Tibial nerve (tissue), 4 donors: ENCODE data around the gene C16orf96.

Experiments used
- EP300 ChIP-seq, 2 donors: sonication (generic); formaldehyde crosslinking; IDR thresholded peaks; one replicate each; pipeline ENCODE4 v1.6.1; 2017; ENCODE audit warnings: antibody characterized with exemption in 2 of 2, mild to moderate bottlenecking in 1 of 2
- POLR2A ChIP-seq, 2 donors: fragments of 450-650 bp; IDR thresholded peaks; one replicate each; pipeline ENCODE4 v1.6.1; 2017; ENCODE audit warnings: antibody characterized with exemption in 2 of 2, mild to moderate bottlenecking in 2 of 2, moderate library complexity in 2 of 2
- TF ChIP-seq, protein P1 (sequence below), 5 experiments: fragments of 200-600 bp in 3 of 5; fragments of 450-650 bp in 2 of 5; sonication (generic) in 3 of 5; IDR thresholded peaks; one replicate each; pipeline ENCODE4 v1.5.1; 2016 to 2019; ENCODE audit warnings: antibody characterized with exemption in 5 of 5, mild to moderate bottlenecking in 3 of 5, moderate library complexity in 2 of 5

DNA sequence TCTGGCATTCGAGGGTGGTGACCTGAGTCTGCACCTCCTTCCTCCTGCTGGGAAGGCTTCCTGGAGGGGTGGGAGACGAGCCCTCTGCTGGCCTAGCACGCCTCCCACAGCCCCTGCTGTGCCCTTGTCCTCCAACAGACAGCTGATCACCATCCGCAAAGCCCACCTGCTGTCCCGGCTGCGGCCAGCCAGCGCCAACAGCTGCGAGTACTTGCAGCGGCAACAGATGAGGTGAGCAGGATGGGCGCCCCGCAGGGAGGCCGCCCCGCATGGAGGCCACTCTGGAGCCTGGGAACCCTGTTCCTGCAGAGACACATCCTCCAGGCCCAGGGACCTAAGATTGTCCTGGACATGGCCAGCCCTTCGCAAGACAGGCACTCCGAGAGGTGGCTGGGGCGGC is 36.9 kb downstream of the C16orf96 start:
- TF ChIP-seq, protein P1, sequence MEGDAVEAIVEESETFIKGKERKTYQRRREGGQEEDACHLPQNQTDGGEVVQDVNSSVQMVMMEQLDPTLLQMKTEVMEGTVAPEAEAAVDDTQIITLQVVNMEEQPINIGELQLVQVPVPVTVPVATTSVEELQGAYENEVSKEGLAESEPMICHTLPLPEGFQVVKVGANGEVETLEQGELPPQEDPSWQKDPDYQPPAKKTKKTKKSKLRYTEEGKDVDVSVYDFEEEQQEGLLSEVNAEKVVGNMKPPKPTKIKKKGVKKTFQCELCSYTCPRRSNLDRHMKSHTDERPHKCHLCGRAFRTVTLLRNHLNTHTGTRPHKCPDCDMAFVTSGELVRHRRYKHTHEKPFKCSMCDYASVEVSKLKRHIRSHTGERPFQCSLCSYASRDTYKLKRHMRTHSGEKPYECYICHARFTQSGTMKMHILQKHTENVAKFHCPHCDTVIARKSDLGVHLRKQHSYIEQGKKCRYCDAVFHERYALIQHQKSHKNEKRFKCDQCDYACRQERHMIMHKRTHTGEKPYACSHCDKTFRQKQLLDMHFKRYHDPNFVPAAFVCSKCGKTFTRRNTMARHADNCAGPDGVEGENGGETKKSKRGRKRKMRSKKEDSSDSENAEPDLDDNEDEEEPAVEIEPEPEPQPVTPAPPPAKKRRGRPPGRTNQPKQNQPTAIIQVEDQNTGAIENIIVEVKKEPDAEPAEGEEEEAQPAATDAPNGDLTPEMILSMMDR (IDR thresholded peaks at IDR 0.05), result no peak
- no peak for TF ChIP-seq EP300 (IDR thresholded peaks at IDR 0.05)
- TF ChIP-seq POLR2A (IDR thresholded peaks at IDR 0.05), result no peak
